ENCODE measurements around the gene MTHFD1L.

- TF ChIP-seq CTCF (IDR thresholded peaks at IDR 0.05) (no peak), POLR2A (IDR thresholded peaks at IDR 0.05) (no peak)
These were observed 144.6 kb downstream of the MTHFD1L start for GRCh38 chr6:151010071-151010470.
